Frontal cortex (tissue), 4 donors: ENCODE data around the gene CNKSR3. TPM values are rescaled to one million over a fixed set of nuclear protein-coding genes. Genes with fewer than 3 reads are reported as not detected.

Experiments
- DNase-seq, 2 donors: peaks; one replicate each; pipeline ENCODE4 v3.0.0; 2012; ENCODE audit warnings: low spot score in 2 of 2
- FAIRE-seq: peaks from 2 replicates; lab custom pipeline; 2012; peaks lifted over from hg19 to GRCh38; lab: Jason Lieb, UNC
- total RNA-seq: library from RNA; depleted of rRNA; stranded (reverse); fragments of >200 nt; gene quantifications from one replicate; pipeline ENCODE4 v1.2.3, GENCODE V29; 2014
- donor health status: control.
- donor health status: control.
- donor health status: control.

The CNKSR3 gene
- total RNA-seq, 1 donor from 2014 or later = 4.1 TPM

- no peak for FAIRE-seq
- DNase-seq = no peak
These were observed 76.8 kb downstream of the CNKSR3 start for GRCh38 chr6:154433477-154434241.

- no peak for FAIRE-seq
- no peak for DNase-seq
These were observed 77.7 kb downstream of the CNKSR3 start for GRCh38 chr6:154432533-154433476.

- DNase-seq = no peak
- no peak for FAIRE-seq
These were observed 80.0 kb downstream of the CNKSR3 start for GRCh38 chr6:154430481-154430919.

- DNase-seq (no peak), FAIRE-seq (no peak)
These were observed 80.8 kb downstream of the CNKSR3 start for GRCh38 chr6:154429711-154430110.

GRCh38 chr6:154428897-154429296 is 81.6 kb downstream of the CNKSR3 start:
- DNase-seq = no peak
- FAIRE-seq = no peak

GRCh38 chr6:154427446-154427845 is 83.0 kb downstream of the CNKSR3 start:
- FAIRE-seq (no peak), DNase-seq (no peak)

GRCh38 chr6:154426997-154427396 is 83.5 kb downstream of the CNKSR3 start:
- FAIRE-seq (no peak), DNase-seq (no peak)

GRCh38 chr6:154425034-154425433 is 85.5 kb downstream of the CNKSR3 start:
- DNase-seq (no peak), FAIRE-seq (no peak)

- no peak for DNase-seq
- no peak for FAIRE-seq
These were observed 96.3 kb downstream of the CNKSR3 start for GRCh38 chr6:154414021-154414813.

- no peak for FAIRE-seq
- DNase-seq = no peak
These were observed 98.2 kb downstream of the CNKSR3 start for GRCh38 chr6:154412106-154412820.

GRCh38 chr6:154411076-154411475 is 99.4 kb downstream of the CNKSR3 start:
- no peak for FAIRE-seq
- no peak for DNase-seq

GRCh38 chr6:154410619-154411072 is 99.8 kb downstream of the CNKSR3 start:
- no peak for FAIRE-seq
- peak in 1 of 2 donors; percentile 25 for DNase-seq

GRCh38 chr6:154408891-154409500 is 101.5 kb downstream of the CNKSR3 start:
- DNase-seq (peak in 1 of 2 donors; percentile 30), FAIRE-seq (no peak)

- FAIRE-seq = no peak
These were observed 103.0 kb downstream of the CNKSR3 start for GRCh38 chr6:154407440-154407839.

GRCh38 chr6:154406869-154407268 is 103.6 kb downstream of the CNKSR3 start:
- DNase-seq (no peak), FAIRE-seq (no peak)

More at GRCh38 chr6:154407440-154407839, 103.0 kb downstream of the CNKSR3 start:
- DNase-seq = no peak

GRCh38 chr6:154406301-154406700 is 104.2 kb downstream of the CNKSR3 start:
- DNase-seq (no peak), FAIRE-seq (no peak)

- FAIRE-seq = no peak
- DNase-seq = no peak
These were observed 105.6 kb downstream of the CNKSR3 start for GRCh38 chr6:154404791-154405400.

- DNase-seq = no peak
- no peak for FAIRE-seq
These were observed 106.7 kb downstream of the CNKSR3 start for GRCh38 chr6:154403788-154404187.
